Measurements from ENCODE around the gene APOC1.

DNA sequence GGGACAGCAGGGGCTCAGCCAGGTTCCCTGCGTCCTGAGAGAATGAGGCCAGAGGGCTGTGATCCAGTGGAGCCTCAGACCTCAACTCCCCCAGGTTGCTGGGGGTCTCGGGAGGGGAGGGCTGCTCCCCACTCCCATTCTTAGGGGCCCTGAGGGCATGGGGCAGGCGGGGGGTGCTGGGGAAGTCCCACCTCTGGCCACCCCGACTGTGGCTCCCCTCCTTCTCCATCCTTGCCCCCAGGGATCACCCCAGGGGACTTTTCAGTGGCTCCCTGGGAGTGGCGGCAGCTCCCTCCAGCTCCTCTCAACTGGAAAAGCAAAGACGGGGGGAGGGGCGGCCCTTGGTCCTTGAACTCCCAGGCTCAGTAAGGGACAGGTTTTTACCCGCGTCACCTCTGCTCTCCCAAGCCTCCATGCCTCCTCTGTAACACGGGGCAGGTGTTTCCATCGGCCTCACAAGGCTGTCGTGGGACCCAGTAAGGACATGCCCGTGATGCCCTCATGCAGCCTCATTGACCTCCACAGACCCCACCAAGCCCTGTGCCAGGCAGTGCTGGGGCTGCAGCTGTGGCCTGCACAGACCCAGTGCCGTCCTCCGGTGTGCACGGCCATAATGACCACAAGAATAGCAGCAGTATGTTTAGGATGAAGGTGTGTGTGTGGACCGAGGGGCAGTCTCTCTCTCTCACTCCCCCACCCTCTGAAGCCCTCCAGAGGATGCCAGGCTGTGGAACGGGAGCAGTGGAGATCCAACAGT, 34.9 kb upstream of the APOC1 start:
- TF ChIP-seq, protein P1, sequence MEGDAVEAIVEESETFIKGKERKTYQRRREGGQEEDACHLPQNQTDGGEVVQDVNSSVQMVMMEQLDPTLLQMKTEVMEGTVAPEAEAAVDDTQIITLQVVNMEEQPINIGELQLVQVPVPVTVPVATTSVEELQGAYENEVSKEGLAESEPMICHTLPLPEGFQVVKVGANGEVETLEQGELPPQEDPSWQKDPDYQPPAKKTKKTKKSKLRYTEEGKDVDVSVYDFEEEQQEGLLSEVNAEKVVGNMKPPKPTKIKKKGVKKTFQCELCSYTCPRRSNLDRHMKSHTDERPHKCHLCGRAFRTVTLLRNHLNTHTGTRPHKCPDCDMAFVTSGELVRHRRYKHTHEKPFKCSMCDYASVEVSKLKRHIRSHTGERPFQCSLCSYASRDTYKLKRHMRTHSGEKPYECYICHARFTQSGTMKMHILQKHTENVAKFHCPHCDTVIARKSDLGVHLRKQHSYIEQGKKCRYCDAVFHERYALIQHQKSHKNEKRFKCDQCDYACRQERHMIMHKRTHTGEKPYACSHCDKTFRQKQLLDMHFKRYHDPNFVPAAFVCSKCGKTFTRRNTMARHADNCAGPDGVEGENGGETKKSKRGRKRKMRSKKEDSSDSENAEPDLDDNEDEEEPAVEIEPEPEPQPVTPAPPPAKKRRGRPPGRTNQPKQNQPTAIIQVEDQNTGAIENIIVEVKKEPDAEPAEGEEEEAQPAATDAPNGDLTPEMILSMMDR (IDR thresholded peaks at IDR 0.05) = no peak
- no peak for TF ChIP-seq POLR2A (IDR thresholded peaks at IDR 0.05)

Data from ovary (tissue), 3 donors.